H1 (cell line): ENCODE measurements around the gene CA7. TPM values are rescaled to one million over a fixed set of nuclear protein-coding genes. Genes with fewer than 3 reads are reported as not detected.

Source experiments
- CTCF ChIA-PET: fragments of 300-600 bp; sonication (Branson Sonifier 250); formaldehyde crosslinking; loops from one replicate; lab custom pipeline; 2021; ENCODE audit not compliant: partially characterized antibody; lab: Charles Lee
- POLR2A ChIA-PET: fragments of 300-600 bp; sonication (Branson Sonifier 250); formaldehyde crosslinking; loops from one replicate; lab custom pipeline; 2021; ENCODE audit warnings: inconsistent platforms; ENCODE audit not compliant: partially characterized antibody; lab: Charles Lee
- DNase-seq, 2 experiments: peaks; one replicate each; pipeline versions ENCODE4 v3.0.0 to v3.0.0-alpha.2; 2010 to 2022; ENCODE audit warnings: low spot score in 2 of 2, low read depth in 1 of 2, mixed read lengths in 1 of 2
- FAIRE-seq: peaks from 2 replicates; lab custom pipeline; 2011; peaks lifted over from hg19 to GRCh38; lab: Jason Lieb, UNC
- H2AFZ ChIP-seq: 2 replicates; pipeline ENCODE4 v1.8.1; 2012; ENCODE audit warnings: low read length, inconsistent platforms
- H2AK5ac ChIP-seq: 2 replicates; pipeline ENCODE4 v1.6.1; 2013; ENCODE audit warnings: low read depth, low read length
- H2BK120ac ChIP-seq: replicated peaks from 2 replicates; pipeline ENCODE3; 2013; ENCODE audit warnings: low read depth, low read length, inconsistent platforms
- H2BK12ac ChIP-seq: 2 replicates; pipeline ENCODE4 v1.6.1; 2013; ENCODE audit warnings: low read depth, low read length
- H2BK15ac ChIP-seq: 2 replicates; pipeline ENCODE4 v1.6.1; 2013; ENCODE audit warnings: low read length
- H2BK20ac ChIP-seq: 2 replicates; pipeline ENCODE4 v1.6.1; 2013; ENCODE audit warnings: low read length
- H2BK5ac ChIP-seq: 2 replicates; pipeline ENCODE4 v1.6.1; 2013; ENCODE audit warnings: low read depth, low read length
- H3K14ac ChIP-seq: 2 replicates; pipeline ENCODE4 v1.6.1; 2013; ENCODE audit warnings: inconsistent platforms; ENCODE audit not compliant: insufficient read length
- H3K18ac ChIP-seq: 2 replicates; pipeline ENCODE4 v1.6.1; 2013; ENCODE audit warnings: low read length; ENCODE audit errors: extremely low read depth
- H3K23ac ChIP-seq: 2 replicates; pipeline ENCODE4 v1.6.1; 2013; ENCODE audit warnings: inconsistent platforms; ENCODE audit not compliant: insufficient read length
- H3K23me2 ChIP-seq: 2 replicates; pipeline ENCODE4 v1.6.1; 2013; ENCODE audit warnings: low read depth, low read length
- H3K27ac ChIP-seq: 2 replicates; pipeline ENCODE4 v1.6.1; 2011; ENCODE audit warnings: low read depth, low read length, inconsistent platforms
- H3K27me3 ChIP-seq, 4 experiments: replicated peaks in 1 of 4; 1 replicate in 1 of 4; 2 replicates in 3 of 4; pipeline versions ENCODE4 v1.6.1 to v1.8.1; 2011 to 2013; ENCODE audit warnings: low read length in 3 of 4, mild to moderate bottlenecking in 3 of 4, inconsistent platforms in 2 of 4, mixed read lengths in 2 of 4, moderate library complexity in 1 of 4; ENCODE audit not compliant: control insufficient read depth in 3 of 4, insufficient read depth in 3 of 4; ENCODE audit errors: extremely low read depth in 1 of 4
- H3K36me3 ChIP-seq, 4 experiments: 2 replicates each; pipeline versions ENCODE4 v1.6.1 to v1.8.1; 2011 to 2013; ENCODE audit warnings: mild to moderate bottlenecking in 4 of 4, low read length in 3 of 4, moderate library complexity in 2 of 4, control low read depth in 1 of 4, inconsistent platforms in 1 of 4; ENCODE audit not compliant: insufficient read depth in 4 of 4, control insufficient read depth in 2 of 4
- H3K4ac ChIP-seq: replicated peaks from 2 replicates; pipeline ENCODE3; 2013; ENCODE audit warnings: low read length, low read depth, mixed read lengths, inconsistent platforms; ENCODE audit not compliant: insufficient read length
- H3K4me1 ChIP-seq, 4 experiments: replicated peaks in 1 of 4; 1 replicate in 1 of 4; 2 replicates in 3 of 4; pipeline versions ENCODE4 v1.6.1 to v1.8.1; 2011 to 2013; ENCODE audit warnings: low read length in 3 of 4, inconsistent platforms in 2 of 4, mixed read lengths in 1 of 4; ENCODE audit not compliant: insufficient read depth in 4 of 4, control insufficient read depth in 3 of 4
- H3K4me2 ChIP-seq, 2 experiments: 2 replicates each; pipeline versions ENCODE4 v1.6.1 to v1.8.1; 2011 to 2013; ENCODE audit warnings: low read depth in 2 of 2, low read length in 2 of 2, control low read depth in 1 of 2, inconsistent platforms in 1 of 2, mild to moderate bottlenecking in 1 of 2; ENCODE audit not compliant: insufficient read depth in 1 of 2
- H3K4me3 ChIP-seq, 4 experiments: fragments of 200-600, 300-600 bp in 1 of 4; sonication (generic), shearing (Covaris generic), sonication (Bioruptor Twin) in 1 of 4; 2 replicates each; pipeline versions ENCODE4 v1.5.1 to v1.8.1; 2011 to 2016; ENCODE audit warnings: low read length in 4 of 4, low read depth in 3 of 4, control low read depth in 2 of 4, inconsistent platforms in 2 of 4, mild to moderate bottlenecking in 2 of 4, mixed read lengths in 1 of 4, moderate library complexity in 1 of 4; ENCODE audit not compliant: insufficient read depth in 2 of 4; ENCODE audit errors: extremely low read depth in 1 of 4
- H3K56ac ChIP-seq: replicated peaks from 2 replicates; pipeline ENCODE3; 2013; ENCODE audit warnings: low read depth, mild to moderate bottlenecking, mixed read lengths, low read length, inconsistent platforms; ENCODE audit not compliant: insufficient read length
- H3K79me1 ChIP-seq: 2 replicates; pipeline ENCODE4 v1.6.1; 2013; ENCODE audit warnings: low read depth, low read length, control low read depth
- H3K79me2 ChIP-seq, 2 experiments: 2 replicates each; pipeline versions ENCODE4 v1.6.1 to v1.8.1; 2012 to 2013; ENCODE audit warnings: low read length in 2 of 2, mild to moderate bottlenecking in 2 of 2, inconsistent platforms in 1 of 2; ENCODE audit not compliant: insufficient read depth in 2 of 2, control insufficient read depth in 1 of 2
- H3K9ac ChIP-seq, 4 experiments: replicated peaks in 1 of 4; 1 replicate in 1 of 4; 2 replicates in 3 of 4; pipeline versions ENCODE4 v1.6.1 to v1.8.1; 2011 to 2013; ENCODE audit warnings: low read depth in 3 of 4, low read length in 3 of 4, control low read depth in 2 of 4, mild to moderate bottlenecking in 2 of 4, moderate library complexity in 2 of 4, inconsistent platforms in 1 of 4; ENCODE audit errors: extremely low read depth in 1 of 4
- H3K9me3 ChIP-seq, 2 experiments: 2 replicates each; pipeline versions ENCODE4 v1.6.1 to v1.8.1; 2012 to 2013; ENCODE audit warnings: mild to moderate bottlenecking in 2 of 2, moderate library complexity in 2 of 2, control low read depth in 1 of 2, inconsistent platforms in 1 of 2, low read depth in 1 of 2, low read length in 1 of 2, mixed read lengths in 1 of 2; ENCODE audit not compliant: insufficient read depth in 2 of 2
- H4K20me1 ChIP-seq, 2 experiments: replicated peaks in 1 of 2; 2 replicates each; pipeline versions ENCODE3 to v1.8.1; 2011 to 2013; ENCODE audit warnings: inconsistent platforms in 2 of 2, low read length in 2 of 2, mild to moderate bottlenecking in 1 of 2; ENCODE audit not compliant: insufficient read depth in 2 of 2, control insufficient read depth in 1 of 2
- H4K5ac ChIP-seq: 2 replicates; pipeline ENCODE4 v1.6.1; 2013; ENCODE audit warnings: low read length, low read depth, mixed read lengths, inconsistent platforms; ENCODE audit not compliant: insufficient read length
- H4K8ac ChIP-seq: 2 replicates; pipeline ENCODE4 v1.8.0; 2013; ENCODE audit warnings: mild to moderate bottlenecking, moderate library complexity, low read length, inconsistent platforms; ENCODE audit not compliant: insufficient read depth; ENCODE audit errors: extremely low read depth
- H4K91ac ChIP-seq: replicated peaks from 2 replicates; pipeline ENCODE3; 2013; ENCODE audit warnings: low read length, mixed read lengths, inconsistent platforms; ENCODE audit not compliant: insufficient read length
- FOSL1 ChIP-seq: IDR thresholded peaks from 2 replicates; pipeline ENCODE4 v1.6.1; 2011; ENCODE audit warnings: mild to moderate bottlenecking, low read depth, low read length, moderate library complexity; ENCODE audit not compliant: insufficient read depth
- RAD21 ChIP-seq, 2 experiments: IDR thresholded peaks in 1 of 2; conservative IDR thresholded peaks in 1 of 2; 2 replicates each; pipeline ENCODE4 v1.6.1; 2011; ENCODE audit warnings: low read depth in 2 of 2, low read length in 2 of 2, improper control_type of control experiment in 1 of 2, inconsistent platforms in 1 of 2, mild to moderate bottlenecking in 1 of 2, moderate library complexity in 1 of 2
- WGBS, 2 experiments: shearing (Covaris generic) in 1 of 2; methylation state at CpG; one replicate each; pipeline versions ENCODE4 v1.1.6 to v1.1.7; 2013 to 2015; ENCODE audit warnings: low lambda C conversion rate in 2 of 2, mixed read lengths in 2 of 2, inconsistent platforms in 1 of 2, low coverage in 1 of 2, missing lambda C conversion rate in 1 of 2; ENCODE audit not compliant: insufficient replicate concordance in 2 of 2, insufficient coverage in 1 of 2, insufficient read length in 1 of 2; ENCODE audit errors: extremely low coverage in 1 of 2, missing lambda C conversion rate in 1 of 2; 5-methylcytosine and 5-hydroxymethylcytosine counted together
- polyA plus RNA-seq, 7 experiments: library from polyadenylated mRNA; depleted of rRNA in 3 of 7; stranded (reverse) in 5 of 7; unstranded in 2 of 7; fragments of >200 nt in 5 of 7; fragments of 200-250 nt in 2 of 7; gene quantifications; 1 replicate in 5 of 7; 2 replicates in 1 of 7; 4 replicates in 1 of 7; pipeline versions ENCODE4 v1.2.1 to v1.2.3, GENCODE V29; 2011 to 2013; ENCODE audit warnings: missing spikeins in 2 of 7, mixed read lengths in 2 of 7
- total RNA-seq: library from RNA; stranded (reverse); fragmentation: NEBNext Ultra II Directional; extraction: Animal tissue kit (Norgen Biotek cat#: 25700); gene quantifications from 2 replicates; pipeline ENCODE4 v1.2.1, GENCODE V29; 2021
- TF ChIP-seq, protein P1 (sequence below), 3 experiments: IDR thresholded peaks; 1 replicate in 2 of 3; 2 replicates in 1 of 3; pipeline versions ENCODE4 v1.5.1 to v1.6.1; 2011; ENCODE audit warnings: low read length in 3 of 3, mild to moderate bottlenecking in 3 of 3, inconsistent platforms in 2 of 3, low read depth in 1 of 3, moderate library complexity in 1 of 3; ENCODE audit not compliant: insufficient read depth in 1 of 3; ENCODE audit errors: control extremely low read depth in 1 of 3

Gene CA7
- total and polyA plus RNA-seq, 2 of the 8 experiments (the other 6 are each of a cell fraction or from before 2014, with no cell fraction given): 1.7 to 2.7 TPM

DNA sequence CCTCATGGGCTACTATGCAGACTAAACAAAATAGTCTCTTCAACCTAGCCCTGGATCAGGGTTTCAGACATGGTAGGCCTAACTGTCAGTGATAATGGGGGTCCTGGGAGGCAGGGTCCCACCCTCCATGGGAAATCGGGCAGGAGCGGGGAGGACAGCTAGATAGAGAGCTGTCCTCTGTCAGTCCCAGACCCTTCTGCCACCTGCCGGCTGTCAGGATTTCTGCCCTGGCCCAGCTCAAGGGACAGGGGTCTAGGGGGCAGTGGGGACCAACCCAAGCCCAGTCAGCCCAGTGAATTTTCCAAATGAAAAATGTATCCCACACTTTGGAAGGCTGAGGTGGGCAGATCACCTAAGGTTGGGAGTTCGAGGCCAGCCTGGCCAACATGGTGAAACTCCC is 5.3 kb downstream of the CA7 start:
- Histone ChIP-seq H2BK120ac (no peak overlapping the region), H2BK20ac (no peak overlapping the region), H3K4me2 (no peak overlapping the region), H4K5ac (no peak overlapping the region), H3K4ac (no peak overlapping the region), H3K27ac (no peak overlapping the region), H3K23me2 (peaks cover 5% of the 10 kb centered on the region), H3K36me3 (no peaks in the 10 kb centered on the region), H2BK15ac (no peak overlapping the region), H4K91ac (no peak overlapping the region), H3K9ac (no peak overlapping the region), H4K20me1 (peaks cover 0 to 3% of the 10 kb centered on the region in 2 experiments), H2BK5ac (no peak overlapping the region), H3K79me2 (no peaks in the 10 kb centered on the region), H3K14ac (no peak overlapping the region), H2BK12ac (no peak overlapping the region), H3K4me1 (peaks cover 0 to 2% (median 0%) of the 10 kb centered on the region in 4 experiments; a peak in 2 of 7 replicates), H3K18ac (no peak overlapping the region), H4K8ac (no peak overlapping the region), H2AK5ac (no peak overlapping the region), H3K23ac (no peak overlapping the region), H3K56ac (no peak overlapping the region), H3K9me3 (no peaks in the 10 kb centered on the region), H3K4me3 (no peak overlapping the region), H2AFZ (no peak overlapping the region), H3K27me3 (peaks cover 13 to 26% (median 19%) of the 10 kb centered on the region in 4 experiments), H3K79me1 (no peaks in the 10 kb centered on the region)
- TF ChIP-seq FOSL1: no peak
- peak; percentile 5 to 45; a peak in 3 of 4 replicates for TF ChIP-seq RAD21 (IDR thresholded peaks at IDR 0.05 in 1 of 2, conservative IDR thresholded peaks at IDR 0.05 in 1 of 2; ENCODE audit: low read depth in 2 of 2, low read length in 2 of 2)
- TF ChIP-seq, protein P1, sequence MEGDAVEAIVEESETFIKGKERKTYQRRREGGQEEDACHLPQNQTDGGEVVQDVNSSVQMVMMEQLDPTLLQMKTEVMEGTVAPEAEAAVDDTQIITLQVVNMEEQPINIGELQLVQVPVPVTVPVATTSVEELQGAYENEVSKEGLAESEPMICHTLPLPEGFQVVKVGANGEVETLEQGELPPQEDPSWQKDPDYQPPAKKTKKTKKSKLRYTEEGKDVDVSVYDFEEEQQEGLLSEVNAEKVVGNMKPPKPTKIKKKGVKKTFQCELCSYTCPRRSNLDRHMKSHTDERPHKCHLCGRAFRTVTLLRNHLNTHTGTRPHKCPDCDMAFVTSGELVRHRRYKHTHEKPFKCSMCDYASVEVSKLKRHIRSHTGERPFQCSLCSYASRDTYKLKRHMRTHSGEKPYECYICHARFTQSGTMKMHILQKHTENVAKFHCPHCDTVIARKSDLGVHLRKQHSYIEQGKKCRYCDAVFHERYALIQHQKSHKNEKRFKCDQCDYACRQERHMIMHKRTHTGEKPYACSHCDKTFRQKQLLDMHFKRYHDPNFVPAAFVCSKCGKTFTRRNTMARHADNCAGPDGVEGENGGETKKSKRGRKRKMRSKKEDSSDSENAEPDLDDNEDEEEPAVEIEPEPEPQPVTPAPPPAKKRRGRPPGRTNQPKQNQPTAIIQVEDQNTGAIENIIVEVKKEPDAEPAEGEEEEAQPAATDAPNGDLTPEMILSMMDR (IDR thresholded peaks at IDR 0.05; ENCODE audit: control extremely low read depth in 1 of 3, insufficient read depth in 1 of 3, low read depth in 1 of 3, low read length in 3 of 3): peak; percentile 28 to 32 (median 30); a peak in 3 of 4 replicates
- DNase-seq (no peak), FAIRE-seq (no peak)
- WGBS, 2 experiments: 90% methylated on average over 4 of the region's 4 CpGs; no CpG with 5 or more reads in 1 of the 2 experiments
- POLR2A ChIA-PET: interaction anchor here (0.5 to 2.0 kb wide), 3 partner anchors 10 to 21 kb away, joined by 3 to 6 read pairs (median 4); no protein-coding TSS in a partner anchor
- CTCF ChIA-PET: interaction anchor here (0.5 to 13.4 kb wide), 17 partner anchors 8 to 457 kb away, joined by 3 to 162 read pairs (median 4); partner anchors contain the start of gene NAE1
